Neural crest cell (in vitro differentiated cells): Measurements from ENCODE around the gene SLC39A9. TPM values are rescaled to one million over a fixed set of nuclear protein-coding genes. Genes with fewer than 3 reads are reported as not detected.

ENCODE experiments used
- DNase-seq: peaks from one replicate; pipeline ENCODE4 v3.0.0; 2021; ENCODE audit warnings: low read depth, mixed read lengths, low spot score
- H3K27ac Mint-ChIP-seq: one replicate; pipeline ENCODE4 v1.8.0; 2021; ENCODE audit warnings: mild to moderate bottlenecking, mixed read lengths; ENCODE audit not compliant: unreplicated experiment
- H3K27me3 Mint-ChIP-seq: 2 replicates; pipeline ENCODE4 v1.8.0; 2021; ENCODE audit warnings: low read depth, mild to moderate bottlenecking, mixed read lengths
- H3K36me3 Mint-ChIP-seq: 2 replicates; pipeline ENCODE4 v1.8.0; 2021; ENCODE audit warnings: low read depth, mild to moderate bottlenecking, mixed read lengths
- H3K4me1 Mint-ChIP-seq: 2 replicates; pipeline ENCODE4 v1.8.0; 2021; ENCODE audit warnings: mixed read lengths
- H3K4me3 Mint-ChIP-seq: one replicate; pipeline ENCODE4 v1.8.0; 2021; ENCODE audit warnings: mild to moderate bottlenecking, mixed read lengths
- H3K9me3 Mint-ChIP-seq: 2 replicates; pipeline ENCODE4 v1.8.0; 2021; ENCODE audit warnings: mixed read lengths
- CTCF ChIP-seq: fragments of 200-600 bp; sonication (generic); conservative IDR thresholded peaks from 2 replicates; pipeline ENCODE4 v1.5.0; 2021; ENCODE audit warnings: antibody characterized with exemption, mild to moderate bottlenecking
- total RNA-seq: library from RNA; stranded (reverse); gene quantifications from 2 replicates; pipeline ENCODE4 v1.2.1, GENCODE V29; 2021

Gene SLC39A9
- total RNA-seq, 1 donor from 2014 or later: 53.4 TPM

DNA sequence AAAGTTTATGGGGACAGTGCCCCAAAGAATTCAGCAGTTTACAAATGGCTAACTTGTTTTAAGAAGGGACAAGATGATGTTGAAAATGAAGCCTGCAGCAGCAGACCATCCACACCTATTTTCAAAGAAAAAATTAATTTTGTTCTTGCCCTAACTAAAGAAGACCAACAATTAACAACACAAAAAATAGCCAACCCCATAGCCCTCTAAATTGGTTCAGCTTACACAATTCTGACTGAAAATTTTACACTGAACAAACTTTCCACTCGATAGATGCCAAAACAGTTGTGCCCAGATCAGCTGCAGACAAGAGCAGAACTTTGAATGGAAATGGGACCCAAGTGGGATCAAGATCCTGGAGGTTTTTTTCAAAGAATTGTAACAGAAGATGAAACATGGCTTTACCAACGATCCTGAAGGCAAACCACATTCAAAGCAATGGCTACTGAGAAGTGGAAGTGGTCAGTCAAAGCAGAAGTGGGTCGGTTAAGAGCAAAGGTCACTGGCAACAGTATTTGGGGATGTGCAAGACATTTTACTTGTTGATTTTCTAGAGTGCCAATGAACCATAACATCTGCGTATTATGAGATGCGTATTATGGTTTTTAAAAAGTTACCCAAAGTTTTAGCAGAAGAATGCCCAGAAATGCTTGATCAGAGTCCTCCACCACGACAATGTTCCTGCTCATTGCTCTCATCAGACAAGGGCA, 30.0 kb downstream of the SLC39A9 start:
- H3K4me3 Mint-ChIP-seq: no peak overlapping the region
- H3K27ac Mint-ChIP-seq: no peak overlapping the region
- DNase-seq: no peak
- H3K4me1 Mint-ChIP-seq: no peaks in the 10 kb centered on the region
- peaks cover 23% of the 10 kb centered on the region for H3K36me3 Mint-ChIP-seq
- TF ChIP-seq CTCF: no peak
- no peaks in the 10 kb centered on the region for H3K27me3 Mint-ChIP-seq
- H3K9me3 Mint-ChIP-seq: peaks cover 4% of the 10 kb centered on the region

- DNase-seq: no peak
- Mint-ChIP-seq H3K27me3 (no peaks in the 10 kb centered on the region), H3K4me1 (no peaks in the 10 kb centered on the region), H3K4me3 (no peak overlapping the region), H3K36me3 (peaks cover 19% of the 10 kb centered on the region), H3K9me3 (peaks cover 4% of the 10 kb centered on the region), H3K27ac (no peak overlapping the region)
- TF ChIP-seq CTCF: no peak
These were observed 31.2 kb downstream of the SLC39A9 start for GRCh38 chr14:69429643-69430042.

DNA sequence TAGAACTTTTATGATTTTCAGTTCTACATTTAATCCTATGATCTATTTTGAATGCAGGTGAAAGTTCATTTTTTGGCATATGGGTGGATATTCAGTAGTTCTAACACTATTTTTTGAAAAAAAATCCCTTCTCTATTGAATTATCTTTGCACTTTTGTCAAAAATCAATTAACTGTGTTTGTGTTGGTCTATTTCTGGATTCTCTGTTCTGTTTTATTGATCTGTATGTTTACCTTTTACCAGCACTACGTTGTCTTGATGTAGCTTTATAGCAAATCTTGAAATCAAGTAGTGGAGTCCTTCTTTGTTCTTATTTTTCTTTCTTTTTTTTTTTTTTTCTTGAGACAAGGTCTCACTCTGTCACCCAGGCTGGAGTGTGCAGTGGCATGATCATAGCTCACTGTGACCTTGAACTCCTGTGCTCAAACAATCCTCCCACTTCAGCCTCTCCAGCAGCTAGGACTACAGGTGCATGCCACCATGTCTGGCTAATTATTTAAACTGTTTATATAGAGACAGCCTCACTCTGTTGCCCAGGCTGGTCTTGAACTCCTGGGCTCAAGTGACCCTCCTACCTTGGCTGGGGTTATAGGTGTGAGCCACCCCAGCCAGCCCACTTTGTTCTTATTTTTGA, 31.9 kb downstream of the SLC39A9 start:
- H3K4me3 Mint-ChIP-seq: no peak overlapping the region
- no peak for TF ChIP-seq CTCF
- no peak for DNase-seq
- H3K27ac Mint-ChIP-seq: no peak overlapping the region
- H3K9me3 Mint-ChIP-seq: peaks cover 4% of the 10 kb centered on the region
- peaks cover 17% of the 10 kb centered on the region for H3K36me3 Mint-ChIP-seq
- H3K27me3 Mint-ChIP-seq: no peaks in the 10 kb centered on the region
- H3K4me1 Mint-ChIP-seq: no peaks in the 10 kb centered on the region

DNA sequence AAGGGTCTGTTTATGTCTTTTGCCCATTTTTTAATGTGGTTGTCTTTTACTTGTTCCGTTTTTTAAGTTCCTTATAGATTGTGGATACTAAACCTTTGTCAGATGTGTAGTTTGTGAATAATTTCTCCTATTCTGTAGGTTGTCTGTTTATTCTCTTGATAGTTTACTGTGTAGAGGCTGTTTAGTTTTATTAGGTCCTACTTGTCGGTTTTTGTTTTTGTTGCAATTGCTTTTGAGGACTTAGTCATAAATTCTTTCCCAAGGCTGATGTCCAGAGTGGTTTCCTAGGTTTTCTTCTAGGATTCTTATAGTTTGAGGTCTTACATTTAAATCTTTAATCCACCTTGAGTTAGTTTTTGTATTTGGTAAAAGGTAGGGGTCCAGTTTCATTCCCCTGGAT, 33.9 kb downstream of the SLC39A9 start:
- Mint-ChIP-seq H3K27me3 (no peaks in the 10 kb centered on the region), H3K4me3 (no peak overlapping the region), H3K4me1 (no peaks in the 10 kb centered on the region), H3K36me3 (peaks cover 17% of the 10 kb centered on the region), H3K9me3 (peaks cover 4% of the 10 kb centered on the region), H3K27ac (no peak overlapping the region)
- DNase-seq: no peak
- TF ChIP-seq CTCF: no peak

GRCh38 chr14:69439521-69440270, 41.2 kb downstream of the SLC39A9 start:
- H3K9me3 Mint-ChIP-seq: no peaks in the 10 kb centered on the region
- DNase-seq: no peak
- peak overlapping the region; percentile 27 for H3K27ac Mint-ChIP-seq
- TF ChIP-seq CTCF: no peak
- peaks cover 16% of the 10 kb centered on the region for H3K36me3 Mint-ChIP-seq
- no peak overlapping the region for H3K4me3 Mint-ChIP-seq
- H3K27me3 Mint-ChIP-seq: no peaks in the 10 kb centered on the region
- no peaks in the 10 kb centered on the region for H3K4me1 Mint-ChIP-seq
